HL-60 (cell line): ENCODE measurements around the gene PIGT.

Experiments
- DNase-seq, 2 experiments: peaks; one replicate each; pipeline ENCODE4 v3.0.0-alpha.2; 2010 to 2020; ENCODE audit warnings: low read depth in 1 of 2, low spot score in 1 of 2
- H3K27ac ChIP-seq: fragments of 250-450 bp; sonication (Bioruptor Pico); replicated peaks from 2 replicates; pipeline ENCODE4 v1.5.1; 2020; ENCODE audit warnings: mild to moderate bottlenecking, moderate library complexity
- H3K27me3 ChIP-seq: fragments of 250-450 bp; sonication (Bioruptor Pico); 2 replicates; pipeline ENCODE4 v1.5.1; 2021; ENCODE audit warnings: mild to moderate bottlenecking, moderate library complexity; ENCODE audit not compliant: insufficient read depth, poor library complexity, severe bottlenecking
- H3K4me3 ChIP-seq: replicated peaks from 2 replicates; pipeline ENCODE4 v1.5.1; 2011; ENCODE audit warnings: mild to moderate bottlenecking, control low read depth, low read length; ENCODE audit not compliant: insufficient read depth
- GABPA ChIP-seq: IDR thresholded peaks from 2 replicates; pipeline ENCODE4 v1.6.1; 2012; ENCODE audit warnings: low read depth
- POLR2AphosphoS5 ChIP-seq: IDR thresholded peaks from 2 replicates; pipeline ENCODE4 v1.6.1; 2012; ENCODE audit warnings: low read depth
- SPI1 ChIP-seq: IDR thresholded peaks from 2 replicates; pipeline ENCODE4 v1.6.1; 2012; ENCODE audit warnings: low read depth, mild to moderate bottlenecking, borderline replicate concordance
- TF ChIP-seq, protein P1 (sequence below): IDR thresholded peaks from one replicate; pipeline ENCODE4 v1.5.1; 2011; ENCODE audit warnings: low read length, control low read depth, inconsistent platforms; ENCODE audit not compliant: insufficient read depth
- TF ChIP-seq, protein P2 (sequence below): IDR thresholded peaks from 2 replicates; pipeline ENCODE4 v1.6.1; 2012; ENCODE audit warnings: low read depth; ENCODE audit not compliant: insufficient replicate concordance

The PIGT gene

DNA sequence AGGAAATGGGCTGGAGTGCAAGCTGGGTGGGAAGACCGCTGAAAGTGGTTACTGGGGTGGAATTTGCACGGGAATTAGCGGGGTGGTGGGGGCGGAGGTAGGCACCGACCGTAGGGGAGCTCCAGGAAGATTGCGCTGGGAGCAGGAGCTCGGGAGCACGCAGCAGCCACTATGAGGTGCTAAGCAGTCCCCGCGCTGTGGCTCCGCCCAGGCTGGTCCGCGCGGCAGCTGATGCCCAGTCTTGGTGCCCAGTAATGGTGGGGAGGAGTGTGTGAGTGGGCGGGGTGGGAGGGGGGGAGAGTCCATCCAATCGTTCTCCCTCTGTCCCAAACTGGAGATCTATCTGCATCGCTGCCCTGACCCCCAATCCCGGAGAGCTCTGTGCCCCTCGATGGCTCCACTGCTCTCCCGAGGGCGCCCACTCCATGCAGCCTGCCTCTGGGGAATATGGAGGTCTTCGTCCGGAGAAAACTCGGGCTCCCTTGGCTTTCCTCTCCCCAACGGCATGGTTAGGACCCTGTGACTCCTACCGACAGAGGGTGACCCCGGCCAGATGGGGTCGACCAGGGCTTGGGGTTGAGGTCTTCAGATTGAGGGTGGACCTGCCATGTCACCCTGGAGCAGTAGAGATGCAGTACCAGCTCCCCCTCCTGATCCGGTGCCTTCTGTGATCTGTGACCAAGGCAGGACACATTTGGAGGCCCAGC is 43.1 kb upstream of the PIGT start:
- TF ChIP-seq POLR2AphosphoS5 (no peak), SPI1 (no peak), GABPA (no peak)
- TF ChIP-seq, protein P1, sequence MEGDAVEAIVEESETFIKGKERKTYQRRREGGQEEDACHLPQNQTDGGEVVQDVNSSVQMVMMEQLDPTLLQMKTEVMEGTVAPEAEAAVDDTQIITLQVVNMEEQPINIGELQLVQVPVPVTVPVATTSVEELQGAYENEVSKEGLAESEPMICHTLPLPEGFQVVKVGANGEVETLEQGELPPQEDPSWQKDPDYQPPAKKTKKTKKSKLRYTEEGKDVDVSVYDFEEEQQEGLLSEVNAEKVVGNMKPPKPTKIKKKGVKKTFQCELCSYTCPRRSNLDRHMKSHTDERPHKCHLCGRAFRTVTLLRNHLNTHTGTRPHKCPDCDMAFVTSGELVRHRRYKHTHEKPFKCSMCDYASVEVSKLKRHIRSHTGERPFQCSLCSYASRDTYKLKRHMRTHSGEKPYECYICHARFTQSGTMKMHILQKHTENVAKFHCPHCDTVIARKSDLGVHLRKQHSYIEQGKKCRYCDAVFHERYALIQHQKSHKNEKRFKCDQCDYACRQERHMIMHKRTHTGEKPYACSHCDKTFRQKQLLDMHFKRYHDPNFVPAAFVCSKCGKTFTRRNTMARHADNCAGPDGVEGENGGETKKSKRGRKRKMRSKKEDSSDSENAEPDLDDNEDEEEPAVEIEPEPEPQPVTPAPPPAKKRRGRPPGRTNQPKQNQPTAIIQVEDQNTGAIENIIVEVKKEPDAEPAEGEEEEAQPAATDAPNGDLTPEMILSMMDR, result no peak
- TF ChIP-seq, protein P2, sequence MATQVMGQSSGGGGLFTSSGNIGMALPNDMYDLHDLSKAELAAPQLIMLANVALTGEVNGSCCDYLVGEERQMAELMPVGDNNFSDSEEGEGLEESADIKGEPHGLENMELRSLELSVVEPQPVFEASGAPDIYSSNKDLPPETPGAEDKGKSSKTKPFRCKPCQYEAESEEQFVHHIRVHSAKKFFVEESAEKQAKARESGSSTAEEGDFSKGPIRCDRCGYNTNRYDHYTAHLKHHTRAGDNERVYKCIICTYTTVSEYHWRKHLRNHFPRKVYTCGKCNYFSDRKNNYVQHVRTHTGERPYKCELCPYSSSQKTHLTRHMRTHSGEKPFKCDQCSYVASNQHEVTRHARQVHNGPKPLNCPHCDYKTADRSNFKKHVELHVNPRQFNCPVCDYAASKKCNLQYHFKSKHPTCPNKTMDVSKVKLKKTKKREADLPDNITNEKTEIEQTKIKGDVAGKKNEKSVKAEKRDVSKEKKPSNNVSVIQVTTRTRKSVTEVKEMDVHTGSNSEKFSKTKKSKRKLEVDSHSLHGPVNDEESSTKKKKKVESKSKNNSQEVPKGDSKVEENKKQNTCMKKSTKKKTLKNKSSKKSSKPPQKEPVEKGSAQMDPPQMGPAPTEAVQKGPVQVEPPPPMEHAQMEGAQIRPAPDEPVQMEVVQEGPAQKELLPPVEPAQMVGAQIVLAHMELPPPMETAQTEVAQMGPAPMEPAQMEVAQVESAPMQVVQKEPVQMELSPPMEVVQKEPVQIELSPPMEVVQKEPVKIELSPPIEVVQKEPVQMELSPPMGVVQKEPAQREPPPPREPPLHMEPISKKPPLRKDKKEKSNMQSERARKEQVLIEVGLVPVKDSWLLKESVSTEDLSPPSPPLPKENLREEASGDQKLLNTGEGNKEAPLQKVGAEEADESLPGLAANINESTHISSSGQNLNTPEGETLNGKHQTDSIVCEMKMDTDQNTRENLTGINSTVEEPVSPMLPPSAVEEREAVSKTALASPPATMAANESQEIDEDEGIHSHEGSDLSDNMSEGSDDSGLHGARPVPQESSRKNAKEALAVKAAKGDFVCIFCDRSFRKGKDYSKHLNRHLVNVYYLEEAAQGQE, result no peak
- Histone ChIP-seq H3K27me3 (no peaks in the 10 kb centered on the region), H3K4me3 (no peak overlapping the region), H3K27ac (peak overlapping the region; percentile 62; the same call in 1 of the 2 replicates)
- DNase-seq, result no peak

GRCh38 chr20:45373353-45374100 is 42.4 kb upstream of the PIGT start:
- TF ChIP-seq POLR2AphosphoS5 (peak; percentile 60; the same call in 1 of the 2 replicates), SPI1 (no peak), GABPA (no peak)
- TF ChIP-seq, protein P1, result peak; percentile 46
- TF ChIP-seq, protein P2, result peak; percentile 30
- no peaks in the 10 kb centered on the region for H3K27me3 ChIP-seq
- DNase-seq, result peak in 1 of 2 experiments; percentile 93
- H3K4me3 ChIP-seq, result no peak overlapping the region
- peak overlapping the region; percentile 62 for H3K27ac ChIP-seq

DNA sequence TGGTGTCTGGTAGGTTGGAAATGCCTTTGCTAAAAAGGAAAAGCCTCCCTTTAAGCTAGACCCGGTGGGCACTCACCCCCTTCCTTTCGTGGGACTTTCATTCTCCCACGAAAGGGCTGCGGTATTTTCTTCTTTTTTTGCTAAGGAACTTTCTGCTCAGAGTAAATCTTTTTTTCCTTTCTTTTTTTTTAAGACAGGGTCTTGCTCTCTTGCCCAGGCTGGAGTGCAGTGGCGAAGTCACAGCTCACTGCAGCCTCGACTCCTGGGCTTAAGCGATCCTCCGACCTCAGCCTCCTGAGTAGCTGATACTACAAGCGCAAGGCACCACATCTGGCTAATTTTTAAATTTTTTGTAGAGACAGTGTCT is 41.9 kb upstream of the PIGT start:
- Histone ChIP-seq H3K4me3 (no peak overlapping the region), H3K27ac (peak overlapping the region; percentile 62; the same call in 1 of the 2 replicates), H3K27me3 (no peaks in the 10 kb centered on the region)
- TF ChIP-seq, protein P2, result no peak
- no peak for TF ChIP-seq SPI1
- no peak for TF ChIP-seq GABPA
- TF ChIP-seq, protein P1, result no peak
- no peak for TF ChIP-seq POLR2AphosphoS5
- DNase-seq, result no peak
